Peyer's patch (tissue), 4 donors: ENCODE measurements around the gene DOLK. TPM values are rescaled to one million over a fixed set of nuclear protein-coding genes. Genes with fewer than 3 reads are reported as not detected.
A peak's percentile ranks its signal among the peaks of the same experiment; 100 is the strongest.

ENCODE experiments used
- DNase-seq, 3 donors: peaks; one replicate each; pipeline ENCODE4 v3.0.0-alpha.2; 2017 to 2019
- H3K27ac ChIP-seq, 4 donors: fragments of 200-600 bp; sonication (generic); one replicate each; pipeline ENCODE4 v1.5.1; 2016 to 2019
- H3K27me3 ChIP-seq, 2 donors: fragments of 200-600 bp; sonication (generic); one replicate each; pipeline ENCODE4 v1.5.1; 2019
- H3K36me3 ChIP-seq, 3 donors: fragments of 200-600 bp; sonication (generic); one replicate each; pipeline ENCODE4 v1.5.1; 2016 to 2019
- H3K4me1 ChIP-seq, 4 donors: fragments of 200-600 bp; sonication (generic); one replicate each; pipeline ENCODE4 v1.5.1; 2016 to 2019
- H3K4me3 ChIP-seq, 4 donors: fragments of 200-600 bp; sonication (generic); 1 replicate in 3 of 4; 2 replicates in 1 of 4; pipeline ENCODE4 v1.5.1; 2016 to 2019; ENCODE audit warnings: mild to moderate bottlenecking in 1 of 4
- H3K9me3 ChIP-seq, 4 donors: fragments of 200-600 bp; sonication (generic); one replicate each; pipeline ENCODE4 v1.5.1; 2016 to 2019; ENCODE audit warnings: mild to moderate bottlenecking in 1 of 4
- POLR2A ChIP-seq, 2 donors: fragments of 450-650 bp; IDR thresholded peaks; one replicate each; pipeline ENCODE4 v1.5.1; 2017; ENCODE audit warnings: antibody characterized with exemption in 2 of 2, mild to moderate bottlenecking in 2 of 2, moderate library complexity in 2 of 2
- total RNA-seq, 4 donors: library from RNA; depleted of rRNA; stranded (reverse); fragments of >200 nt; gene quantifications; one replicate each; pipeline ENCODE4 v1.1.0, GENCODE V29; 2016
- TF ChIP-seq, protein P1 (sequence below), 6 experiments: fragments of 450-650 bp in 4 of 6; fragments of 200-600 bp in 2 of 6; sonication (generic) in 1 of 6; IDR thresholded peaks; one replicate each; pipeline ENCODE4 v1.5.1; 2017 to 2019; ENCODE audit warnings: antibody characterized with exemption in 6 of 6, mild to moderate bottlenecking in 3 of 6, moderate library complexity in 1 of 6

Gene DOLK
- total RNA-seq, 4 donors from 2014 or later, result 4.1 to 12.3 (median 10.6) TPM

DNA sequence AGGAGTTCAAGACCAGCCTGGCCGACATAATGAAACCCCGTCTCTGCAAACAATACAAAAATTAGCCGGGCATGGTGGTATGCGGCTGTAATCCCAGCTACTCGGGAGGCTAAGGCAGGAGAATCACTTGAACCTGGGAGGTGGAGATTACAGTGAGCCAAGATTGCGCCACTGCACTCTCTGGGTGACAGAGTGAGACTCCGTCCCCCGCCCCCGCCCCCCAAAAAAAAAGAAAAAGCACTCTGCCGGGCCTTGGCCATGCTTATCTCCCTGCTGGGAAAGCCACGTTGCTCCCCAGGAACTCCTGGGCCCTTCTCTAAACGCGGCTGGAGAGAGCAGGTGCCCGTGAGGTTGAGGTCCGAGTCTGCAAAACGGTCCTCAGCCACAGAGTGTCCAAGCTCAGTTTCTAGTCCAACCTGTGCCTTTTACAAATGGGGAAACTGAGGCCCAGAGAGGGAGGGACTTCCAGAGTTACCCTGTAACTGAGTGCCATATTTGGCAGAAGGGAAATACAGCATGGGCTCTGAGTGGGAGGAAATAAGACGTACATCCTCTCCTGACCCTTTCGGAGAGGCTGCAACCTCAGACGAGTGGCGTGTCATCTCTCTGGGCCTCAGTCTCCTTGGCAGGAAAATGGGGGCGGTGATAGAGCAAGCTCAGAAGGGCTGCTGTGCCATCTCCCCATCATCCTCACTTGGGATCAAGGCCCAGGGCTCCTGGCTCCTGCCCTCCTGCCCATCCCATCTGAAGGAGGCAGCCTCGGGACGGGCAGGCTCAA is 33.2 kb downstream of the DOLK start:
- Histone ChIP-seq H3K4me1 (peaks cover 0 to 50% (median 3%) of the 10 kb centered on the region in 4 donors), H3K27me3 (no peaks in the 10 kb centered on the region), H3K27ac (peak overlapping the region in 1 of 4 donors; percentile 62), H3K9me3 (no peaks in the 10 kb centered on the region), H3K36me3 (peaks cover 0 to 32% (median 0%) of the 10 kb centered on the region in 3 donors), H3K4me3 (no peak overlapping the region)
- no peak for DNase-seq
- TF ChIP-seq, protein P1, sequence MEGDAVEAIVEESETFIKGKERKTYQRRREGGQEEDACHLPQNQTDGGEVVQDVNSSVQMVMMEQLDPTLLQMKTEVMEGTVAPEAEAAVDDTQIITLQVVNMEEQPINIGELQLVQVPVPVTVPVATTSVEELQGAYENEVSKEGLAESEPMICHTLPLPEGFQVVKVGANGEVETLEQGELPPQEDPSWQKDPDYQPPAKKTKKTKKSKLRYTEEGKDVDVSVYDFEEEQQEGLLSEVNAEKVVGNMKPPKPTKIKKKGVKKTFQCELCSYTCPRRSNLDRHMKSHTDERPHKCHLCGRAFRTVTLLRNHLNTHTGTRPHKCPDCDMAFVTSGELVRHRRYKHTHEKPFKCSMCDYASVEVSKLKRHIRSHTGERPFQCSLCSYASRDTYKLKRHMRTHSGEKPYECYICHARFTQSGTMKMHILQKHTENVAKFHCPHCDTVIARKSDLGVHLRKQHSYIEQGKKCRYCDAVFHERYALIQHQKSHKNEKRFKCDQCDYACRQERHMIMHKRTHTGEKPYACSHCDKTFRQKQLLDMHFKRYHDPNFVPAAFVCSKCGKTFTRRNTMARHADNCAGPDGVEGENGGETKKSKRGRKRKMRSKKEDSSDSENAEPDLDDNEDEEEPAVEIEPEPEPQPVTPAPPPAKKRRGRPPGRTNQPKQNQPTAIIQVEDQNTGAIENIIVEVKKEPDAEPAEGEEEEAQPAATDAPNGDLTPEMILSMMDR (IDR thresholded peaks at IDR 0.05), result no peak
- no peak for TF ChIP-seq POLR2A (IDR thresholded peaks at IDR 0.05)

GRCh38 chr9:128913048-128913900 is 34.1 kb downstream of the DOLK start:
- H3K4me3 ChIP-seq, result no peak overlapping the region
- H3K27ac ChIP-seq, result peak overlapping the region; percentile 25 to 62 (median 30)
- DNase-seq, result no peak
- H3K9me3 ChIP-seq, result no peaks in the 10 kb centered on the region
- peaks cover 0 to 46% (median 3%) of the 10 kb centered on the region in 4 donors for H3K4me1 ChIP-seq
- H3K36me3 ChIP-seq, result peaks cover 0 to 41% (median 0%) of the 10 kb centered on the region in 3 donors
- no peaks in the 10 kb centered on the region for H3K27me3 ChIP-seq
- TF ChIP-seq POLR2A (IDR thresholded peaks at IDR 0.05), result no peak
- TF ChIP-seq, protein P1 (IDR thresholded peaks at IDR 0.05), result no peak

GRCh38 chr9:128912270-128912853 is 35.0 kb downstream of the DOLK start:
- Histone ChIP-seq H3K27me3 (no peaks in the 10 kb centered on the region), H3K9me3 (no peaks in the 10 kb centered on the region), H3K4me3 (no peak overlapping the region), H3K27ac (peak overlapping the region in 3 of 4 donors; percentile 42 to 68 (median 62)), H3K4me1 (peaks cover 0 to 46% (median 3%) of the 10 kb centered on the region in 4 donors), H3K36me3 (peaks cover 0 to 47% (median 0%) of the 10 kb centered on the region in 3 donors)
- TF ChIP-seq, protein P1 (IDR thresholded peaks at IDR 0.05), result no peak
- no peak for TF ChIP-seq POLR2A (IDR thresholded peaks at IDR 0.05)
- no peak for DNase-seq

DNA sequence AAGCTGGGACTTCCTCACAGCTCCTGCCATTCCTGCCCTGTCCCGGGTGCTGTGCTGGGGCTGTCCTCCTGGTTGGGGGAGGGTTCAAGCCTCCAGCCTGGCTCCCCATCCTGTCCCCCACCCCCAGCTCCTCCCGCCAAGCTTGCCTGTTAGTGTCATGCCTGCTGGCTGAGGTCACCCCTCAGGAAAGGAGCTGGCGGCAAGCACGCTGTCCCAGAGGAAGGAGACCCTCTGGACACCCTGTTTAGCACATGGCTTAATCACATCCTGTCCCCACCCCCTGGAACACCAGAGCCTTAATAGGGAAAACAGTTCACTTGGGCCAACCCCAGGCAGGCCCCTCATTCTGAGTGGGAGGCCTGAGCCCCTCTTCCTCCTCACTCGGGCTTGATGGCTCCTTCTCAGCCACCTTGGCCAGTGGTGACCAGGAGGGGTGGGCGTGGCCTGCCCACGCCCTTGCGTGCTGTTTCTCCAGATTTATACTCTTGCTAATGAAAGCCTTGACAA is 35.8 kb downstream of the DOLK start:
- H3K9me3 ChIP-seq, result no peaks in the 10 kb centered on the region
- H3K4me1 ChIP-seq, result peaks cover 0 to 42% (median 3%) of the 10 kb centered on the region in 4 donors
- no peak for TF ChIP-seq POLR2A (IDR thresholded peaks at IDR 0.05)
- TF ChIP-seq, protein P1 (IDR thresholded peaks at IDR 0.05), result no peak
- H3K27ac ChIP-seq, result peak overlapping the region in 3 of 4 donors; percentile 42 to 68 (median 62)
- DNase-seq, result no peak
- no peak overlapping the region for H3K4me3 ChIP-seq
- peaks cover 0 to 47% (median 0%) of the 10 kb centered on the region in 3 donors for H3K36me3 ChIP-seq
- no peaks in the 10 kb centered on the region for H3K27me3 ChIP-seq

- Histone ChIP-seq H3K36me3 (peaks cover 0 to 41% (median 0%) of the 10 kb centered on the region in 3 donors), H3K4me1 (peaks cover 0 to 35% (median 0%) of the 10 kb centered on the region in 4 donors)
Observed at GRCh38 chr9:128910906-128911305, 36.5 kb downstream of the DOLK start.

More at GRCh38 chr9:128910906-128911305, 36.5 kb downstream of the DOLK start:
- DNase-seq, result no peak
- TF ChIP-seq, protein P1 (IDR thresholded peaks at IDR 0.05), result no peak
- TF ChIP-seq POLR2A (IDR thresholded peaks at IDR 0.05), result no peak
- Histone ChIP-seq H3K27me3 (no peaks in the 10 kb centered on the region), H3K4me3 (no peak overlapping the region), H3K9me3 (no peaks in the 10 kb centered on the region), H3K27ac (peak overlapping the region in 3 of 4 donors; percentile 20 to 68 (median 62))
